ENCODE data around the gene DDX51.

The DDX51 gene

DNA sequence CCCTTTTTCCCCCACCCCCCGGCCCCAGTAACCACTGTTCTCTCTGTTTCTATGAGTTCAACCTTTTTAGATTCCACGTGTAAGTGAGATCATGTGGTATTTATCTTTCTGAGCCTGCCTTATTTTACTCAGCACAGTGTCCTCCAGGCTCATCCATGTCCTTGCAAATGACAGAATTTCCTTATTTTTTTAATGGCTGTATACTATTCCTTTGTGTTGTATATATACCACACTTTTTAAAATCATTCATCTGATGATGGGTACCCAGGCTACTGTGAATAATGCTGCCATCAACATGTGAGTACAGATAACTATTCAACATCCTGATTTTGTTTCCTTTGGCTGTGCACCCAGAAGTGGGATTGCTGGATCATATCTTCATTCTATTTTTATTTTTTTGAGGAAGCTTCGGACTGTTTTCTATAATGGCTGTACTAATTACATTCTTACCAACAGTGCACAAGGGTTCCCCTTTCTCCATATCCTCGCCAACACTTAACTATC is 54.7 kb downstream of the DDX51 start:
- Histone ChIP-seq H3K4me3 (replicated peaks; ENCODE audit: insufficient read depth, low read length) (no peak overlapping the region), H3K27me3 (ENCODE audit: insufficient read depth, poor library complexity, severe bottlenecking) (no peaks in the 10 kb centered on the region), H3K27ac (replicated peaks) (no peak overlapping the region)
- no peak for DNase-seq (ENCODE audit: low read depth in 1 of 2, low spot score in 1 of 2)
- TF ChIP-seq POLR2AphosphoS5 (IDR thresholded peaks at IDR 0.05; ENCODE audit: low read depth): no peak
- TF ChIP-seq, protein P1, sequence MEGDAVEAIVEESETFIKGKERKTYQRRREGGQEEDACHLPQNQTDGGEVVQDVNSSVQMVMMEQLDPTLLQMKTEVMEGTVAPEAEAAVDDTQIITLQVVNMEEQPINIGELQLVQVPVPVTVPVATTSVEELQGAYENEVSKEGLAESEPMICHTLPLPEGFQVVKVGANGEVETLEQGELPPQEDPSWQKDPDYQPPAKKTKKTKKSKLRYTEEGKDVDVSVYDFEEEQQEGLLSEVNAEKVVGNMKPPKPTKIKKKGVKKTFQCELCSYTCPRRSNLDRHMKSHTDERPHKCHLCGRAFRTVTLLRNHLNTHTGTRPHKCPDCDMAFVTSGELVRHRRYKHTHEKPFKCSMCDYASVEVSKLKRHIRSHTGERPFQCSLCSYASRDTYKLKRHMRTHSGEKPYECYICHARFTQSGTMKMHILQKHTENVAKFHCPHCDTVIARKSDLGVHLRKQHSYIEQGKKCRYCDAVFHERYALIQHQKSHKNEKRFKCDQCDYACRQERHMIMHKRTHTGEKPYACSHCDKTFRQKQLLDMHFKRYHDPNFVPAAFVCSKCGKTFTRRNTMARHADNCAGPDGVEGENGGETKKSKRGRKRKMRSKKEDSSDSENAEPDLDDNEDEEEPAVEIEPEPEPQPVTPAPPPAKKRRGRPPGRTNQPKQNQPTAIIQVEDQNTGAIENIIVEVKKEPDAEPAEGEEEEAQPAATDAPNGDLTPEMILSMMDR (IDR thresholded peaks at IDR 0.05; ENCODE audit: insufficient read depth, low read length): no peak
- TF ChIP-seq SPI1 (IDR thresholded peaks at IDR 0.05; ENCODE audit: borderline replicate concordance, low read depth): no peak
- TF ChIP-seq REST (IDR thresholded peaks at IDR 0.05; ENCODE audit: insufficient replicate concordance, low read depth): no peak
- TF ChIP-seq GABPA (IDR thresholded peaks at IDR 0.05; ENCODE audit: low read depth): no peak
